Measurements from ENCODE around the gene SPATA25.

Gene SPATA25

GRCh38 chr20:45890985-45891983 is 3.9 kb upstream of the SPATA25 start, which contains the start of the genes CTSA and NEURL2:
Gene CTSA (plus strand): TSS chr20:45891335. CDS start chr20:45891569, 234 bp downstream.
Gene NEURL2 (minus strand): TSS chr20:45891208. CDS start chr20:45890991, 217 bp downstream.
- no peak within 1 kb of the TSS for H3K27ac ChIP-seq (ENCODE audit: low read length)
- no peaks in the 10 kb centered on the region for H3K27me3 ChIP-seq (ENCODE audit: low read depth, low read length)
- peak within 1 kb of the TSS; percentile 86 for H2AFZ ChIP-seq (ENCODE audit: low read depth, low read length)
- no peaks in the 10 kb centered on the region for H3K79me2 ChIP-seq (ENCODE audit: low read length)
- H3K36me3 ChIP-seq (replicated peaks; ENCODE audit: low read depth, low read length), result peaks cover 6% of the 10 kb centered on the region
- peak within 1 kb of the TSS; percentile 84 for H3K4me3 ChIP-seq (ENCODE audit: low read length)
- H3K4me2 ChIP-seq (ENCODE audit: low read length), result peak within 1 kb of the TSS; percentile 89
- H4K20me1 ChIP-seq (ENCODE audit: insufficient read depth, low read length), result no peaks in the 10 kb centered on the region
- no peaks in the 10 kb centered on the region for H3K9me3 ChIP-seq (ENCODE audit: insufficient read depth, low read length)
- H3K9ac ChIP-seq (ENCODE audit: low read length), result peak within 1 kb of the TSS; percentile 64
- peaks cover 11% of the 10 kb centered on the region for H3K4me1 ChIP-seq (ENCODE audit: low read length)
- TF ChIP-seq, protein P1, sequence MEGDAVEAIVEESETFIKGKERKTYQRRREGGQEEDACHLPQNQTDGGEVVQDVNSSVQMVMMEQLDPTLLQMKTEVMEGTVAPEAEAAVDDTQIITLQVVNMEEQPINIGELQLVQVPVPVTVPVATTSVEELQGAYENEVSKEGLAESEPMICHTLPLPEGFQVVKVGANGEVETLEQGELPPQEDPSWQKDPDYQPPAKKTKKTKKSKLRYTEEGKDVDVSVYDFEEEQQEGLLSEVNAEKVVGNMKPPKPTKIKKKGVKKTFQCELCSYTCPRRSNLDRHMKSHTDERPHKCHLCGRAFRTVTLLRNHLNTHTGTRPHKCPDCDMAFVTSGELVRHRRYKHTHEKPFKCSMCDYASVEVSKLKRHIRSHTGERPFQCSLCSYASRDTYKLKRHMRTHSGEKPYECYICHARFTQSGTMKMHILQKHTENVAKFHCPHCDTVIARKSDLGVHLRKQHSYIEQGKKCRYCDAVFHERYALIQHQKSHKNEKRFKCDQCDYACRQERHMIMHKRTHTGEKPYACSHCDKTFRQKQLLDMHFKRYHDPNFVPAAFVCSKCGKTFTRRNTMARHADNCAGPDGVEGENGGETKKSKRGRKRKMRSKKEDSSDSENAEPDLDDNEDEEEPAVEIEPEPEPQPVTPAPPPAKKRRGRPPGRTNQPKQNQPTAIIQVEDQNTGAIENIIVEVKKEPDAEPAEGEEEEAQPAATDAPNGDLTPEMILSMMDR (IDR thresholded peaks at IDR 0.05; ENCODE audit: low read depth, low read length), result no peak
- TF ChIP-seq EZH2phosphoT487 (IDR thresholded peaks at IDR 0.05; ENCODE audit: low read depth), result no peak

DNA sequence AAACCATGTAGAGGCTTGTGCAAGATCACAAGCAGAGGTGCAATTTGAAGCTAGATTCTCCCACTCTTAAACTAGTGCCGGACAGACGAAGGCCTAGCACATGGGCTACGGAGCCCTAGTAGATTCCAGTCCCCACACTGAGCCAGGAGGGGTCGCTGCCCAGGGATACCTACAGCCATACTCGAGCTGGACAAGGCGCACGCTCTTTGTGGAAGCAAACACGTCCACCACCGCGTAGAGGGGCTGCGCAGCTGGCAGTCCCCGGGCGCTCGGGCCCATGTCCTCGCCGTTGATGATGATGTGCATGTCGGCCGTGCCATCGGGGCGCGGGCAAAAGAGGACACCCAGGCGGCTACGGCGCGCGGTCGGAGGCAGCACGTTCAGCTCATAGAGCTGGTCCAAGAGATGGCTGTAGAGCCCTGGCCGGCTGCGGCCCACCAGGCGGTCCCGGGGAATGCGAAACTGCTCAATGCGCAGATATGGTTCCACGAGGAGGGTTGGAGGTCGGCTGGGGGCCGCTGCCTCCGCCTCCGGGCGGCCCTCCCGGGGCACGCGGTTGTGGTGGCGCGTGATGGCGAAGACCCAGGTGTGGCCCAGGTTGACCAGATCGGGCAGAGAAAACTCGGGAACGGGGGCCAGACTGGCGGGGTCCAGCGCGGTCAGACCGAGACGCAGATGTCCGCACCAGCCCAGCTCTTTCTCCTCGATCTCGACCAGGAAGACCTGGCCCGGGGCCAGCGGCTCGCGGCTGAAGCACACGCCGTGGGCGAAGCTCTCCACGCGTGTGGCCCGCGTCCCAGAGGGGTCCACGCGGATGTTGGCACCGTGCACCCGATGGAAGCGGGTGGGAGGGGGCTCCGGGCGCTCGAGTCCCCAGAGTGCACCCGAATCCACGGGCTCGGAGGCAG is 2.9 kb upstream of the SPATA25 start:
- peak overlapping the region; percentile 64 for H3K9ac ChIP-seq (ENCODE audit: low read length)
- H3K36me3 ChIP-seq (replicated peaks; ENCODE audit: low read depth, low read length), result peaks cover 7% of the 10 kb centered on the region
- H3K9me3 ChIP-seq (ENCODE audit: insufficient read depth, low read length), result no peaks in the 10 kb centered on the region
- H4K20me1 ChIP-seq (ENCODE audit: insufficient read depth, low read length), result no peaks in the 10 kb centered on the region
- TF ChIP-seq, protein P1 (IDR thresholded peaks at IDR 0.05; ENCODE audit: low read depth, low read length), result no peak
- TF ChIP-seq EZH2phosphoT487 (IDR thresholded peaks at IDR 0.05; ENCODE audit: low read depth), result no peak
- peak overlapping the region; percentile 84 for H3K4me3 ChIP-seq (ENCODE audit: low read length)
- no peak overlapping the region for H3K27ac ChIP-seq (ENCODE audit: low read length)
- peaks cover 11% of the 10 kb centered on the region for H3K4me1 ChIP-seq (ENCODE audit: low read length)
- no peaks in the 10 kb centered on the region for H3K27me3 ChIP-seq (ENCODE audit: low read depth, low read length)
- H2AFZ ChIP-seq (ENCODE audit: low read depth, low read length), result peak overlapping the region; percentile 86
- peak overlapping the region; percentile 89 for H3K4me2 ChIP-seq (ENCODE audit: low read length)
- no peaks in the 10 kb centered on the region for H3K79me2 ChIP-seq (ENCODE audit: low read length)

- peaks cover 19% of the 10 kb centered on the region for H3K4me1 ChIP-seq (ENCODE audit: low read length)
- no peaks in the 10 kb centered on the region for H3K27me3 ChIP-seq (ENCODE audit: low read depth, low read length)
- H3K4me3 ChIP-seq (ENCODE audit: low read length), result no peak overlapping the region
- H2AFZ ChIP-seq (ENCODE audit: low read depth, low read length), result no peak overlapping the region
- no peaks in the 10 kb centered on the region for H4K20me1 ChIP-seq (ENCODE audit: insufficient read depth, low read length)
- no peaks in the 10 kb centered on the region for H3K9me3 ChIP-seq (ENCODE audit: insufficient read depth, low read length)
- TF ChIP-seq EZH2phosphoT487 (IDR thresholded peaks at IDR 0.05; ENCODE audit: low read depth), result no peak
- H3K79me2 ChIP-seq (ENCODE audit: low read length), result no peaks in the 10 kb centered on the region
- H3K27ac ChIP-seq (ENCODE audit: low read length), result no peak overlapping the region
- no peak overlapping the region for H3K4me2 ChIP-seq (ENCODE audit: low read length)
- peaks cover 12% of the 10 kb centered on the region for H3K36me3 ChIP-seq (replicated peaks; ENCODE audit: low read depth, low read length)
- no peak overlapping the region for H3K9ac ChIP-seq (ENCODE audit: low read length)
These were observed 1.3 kb upstream of the SPATA25 start for GRCh38 chr20:45888681-45889080.

DNA sequence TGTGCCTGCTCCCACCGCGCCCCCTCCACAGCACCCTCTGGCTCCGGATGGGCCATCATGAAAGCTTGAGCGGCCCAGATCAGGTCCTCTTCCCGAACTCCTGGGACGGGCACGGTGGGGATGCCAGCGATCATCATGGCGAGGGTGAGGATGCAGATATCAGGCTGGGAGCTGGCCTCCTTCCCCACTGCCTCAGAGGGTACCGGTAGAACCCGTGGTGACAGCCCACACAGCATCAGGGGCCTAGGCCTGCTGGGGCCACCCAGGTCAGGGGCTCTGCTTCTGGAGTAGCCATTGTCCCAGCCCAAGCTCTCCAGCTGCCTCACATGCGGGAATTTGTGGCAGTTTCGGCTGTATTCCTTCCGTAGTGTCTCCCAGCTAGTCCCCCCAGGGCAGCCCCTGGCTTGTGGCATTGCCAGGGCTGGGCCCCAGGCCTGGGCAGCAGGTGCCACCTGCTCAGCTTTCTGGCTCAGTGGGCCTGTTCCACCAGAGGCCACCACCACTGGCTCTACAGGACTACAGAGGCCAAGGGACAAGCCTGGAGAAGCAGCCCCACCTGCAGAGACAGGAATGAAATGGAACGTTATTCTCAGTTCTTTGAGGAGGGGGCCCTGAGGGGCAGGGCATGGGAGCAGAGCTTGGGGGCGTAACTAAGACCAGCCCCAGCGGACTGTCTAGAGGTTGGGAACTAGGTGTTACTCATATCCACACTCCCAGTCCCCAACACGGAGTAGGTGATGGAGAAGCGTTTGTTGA is 654 bp downstream of the SPATA25 start:
- no peak overlapping the region for H2AFZ ChIP-seq (ENCODE audit: low read depth, low read length)
- no peak overlapping the region for H3K4me2 ChIP-seq (ENCODE audit: low read length)
- H3K27me3 ChIP-seq (ENCODE audit: low read depth, low read length), result no peaks in the 10 kb centered on the region
- H3K27ac ChIP-seq (ENCODE audit: low read length), result no peak overlapping the region
- H3K9ac ChIP-seq (ENCODE audit: low read length), result no peak overlapping the region
- H3K4me1 ChIP-seq (ENCODE audit: low read length), result peaks cover 18% of the 10 kb centered on the region
- TF ChIP-seq, protein P1 (IDR thresholded peaks at IDR 0.05; ENCODE audit: low read depth, low read length), result no peak
- TF ChIP-seq EZH2phosphoT487 (IDR thresholded peaks at IDR 0.05; ENCODE audit: low read depth), result no peak
- no peaks in the 10 kb centered on the region for H4K20me1 ChIP-seq (ENCODE audit: insufficient read depth, low read length)
- no peak overlapping the region for H3K4me3 ChIP-seq (ENCODE audit: low read length)
- H3K36me3 ChIP-seq (replicated peaks; ENCODE audit: low read depth, low read length), result peaks cover 24% of the 10 kb centered on the region
- H3K79me2 ChIP-seq (ENCODE audit: low read length), result peaks cover 12% of the 10 kb centered on the region
- no peaks in the 10 kb centered on the region for H3K9me3 ChIP-seq (ENCODE audit: insufficient read depth, low read length)

Measured in OCI-LY3 (cell line).